ENCODE measurements around the gene SEMA3C.

GRCh38 chr7:80884511-80885195 is 34.2 kb downstream of the SEMA3C start:
- no peak for TF ChIP-seq CREB1 (IDR thresholded peaks at IDR 0.05; ENCODE audit: low read depth)
- TF ChIP-seq FOXM1 (IDR thresholded peaks at IDR 0.05; ENCODE audit: borderline replicate concordance, low read depth) = no peak
- TF ChIP-seq TAF1 (IDR thresholded peaks at IDR 0.05; ENCODE audit: low read depth) = no peak
- TF ChIP-seq YY1 (IDR thresholded peaks at IDR 0.05; ENCODE audit: low read depth) = no peak

Measured in Ishikawa (cell line).